Activated CD4-positive, alpha-beta T cell treated with anti-CD3 and anti-CD28 coated beads, Interleukin-2, amount 50 U/mL, for 1 hour (primary cell): ENCODE results near the gene SLC35G1.

Experiments
- DNase-seq: peaks from one replicate; pipeline ENCODE4 v3.0.0-alpha.2; 2020

Gene SLC35G1

GRCh38 chr10:93879273-93879672, 14.5 kb upstream of the SLC35G1 start:
- no peak for DNase-seq

- DNase-seq: no peak
Observed at GRCh38 chr10:93894516-93895378, 969 bp downstream of the SLC35G1 start.

- no peak for DNase-seq
Observed at GRCh38 chr10:93897070-93897780, 3.4 kb downstream of the SLC35G1 start.

GRCh38 chr10:93899109-93899508, 5.3 kb downstream of the SLC35G1 start:
- DNase-seq: no peak

GRCh38 chr10:93903051-93903450, 9.3 kb downstream of the SLC35G1 start:
- DNase-seq: no peak

- no peak for DNase-seq
Observed at GRCh38 chr10:93904901-93905300, 11.1 kb downstream of the SLC35G1 start.

GRCh38 chr10:93907059-93907458, 13.3 kb downstream of the SLC35G1 start:
- peak; percentile 3 for DNase-seq

- DNase-seq: no peak
Observed at GRCh38 chr10:93911866-93912265, 18.1 kb downstream of the SLC35G1 start.

- DNase-seq: no peak
Observed at GRCh38 chr10:93912444-93912843, 18.7 kb downstream of the SLC35G1 start.

- no peak for DNase-seq
Observed at GRCh38 chr10:93913706-93914105, 19.9 kb downstream of the SLC35G1 start.

GRCh38 chr10:93915598-93915997, 21.8 kb downstream of the SLC35G1 start:
- DNase-seq: no peak

GRCh38 chr10:93916257-93917063, 22.7 kb downstream of the SLC35G1 start:
- DNase-seq: no peak

GRCh38 chr10:93917064-93917391, 23.2 kb downstream of the SLC35G1 start:
- DNase-seq: no peak

- no peak for DNase-seq
Observed at GRCh38 chr10:93917821-93918220, 24.0 kb downstream of the SLC35G1 start.

- peak; percentile 27 for DNase-seq
Observed at GRCh38 chr10:93921338-93921737, 27.6 kb downstream of the SLC35G1 start.

- DNase-seq: no peak
Observed at GRCh38 chr10:93926613-93927012, 32.8 kb downstream of the SLC35G1 start.

GRCh38 chr10:93938140-93938539, 44.4 kb downstream of the SLC35G1 start:
- no peak for DNase-seq

- no peak for DNase-seq
Observed at GRCh38 chr10:93940881-93941280, 47.1 kb downstream of the SLC35G1 start.

- DNase-seq: no peak
Observed at GRCh38 chr10:93941606-93942005, 47.8 kb downstream of the SLC35G1 start.

GRCh38 chr10:93945819-93946218, 52.0 kb downstream of the SLC35G1 start:
- no peak for DNase-seq

GRCh38 chr10:93947055-93947454, 53.3 kb downstream of the SLC35G1 start:
- DNase-seq: no peak

GRCh38 chr10:93947524-93947923, 53.7 kb downstream of the SLC35G1 start:
- no peak for DNase-seq

- no peak for DNase-seq
Observed at GRCh38 chr10:93951905-93952304, 58.1 kb downstream of the SLC35G1 start.
